ENCODE results near the gene CA5B.
"Not testable (repeated sequence)": the region's sequence is repeated elsewhere in the genome, so short reads cannot be mapped to it uniquely, and the experiment has no call there.

The CA5B gene

DNA sequence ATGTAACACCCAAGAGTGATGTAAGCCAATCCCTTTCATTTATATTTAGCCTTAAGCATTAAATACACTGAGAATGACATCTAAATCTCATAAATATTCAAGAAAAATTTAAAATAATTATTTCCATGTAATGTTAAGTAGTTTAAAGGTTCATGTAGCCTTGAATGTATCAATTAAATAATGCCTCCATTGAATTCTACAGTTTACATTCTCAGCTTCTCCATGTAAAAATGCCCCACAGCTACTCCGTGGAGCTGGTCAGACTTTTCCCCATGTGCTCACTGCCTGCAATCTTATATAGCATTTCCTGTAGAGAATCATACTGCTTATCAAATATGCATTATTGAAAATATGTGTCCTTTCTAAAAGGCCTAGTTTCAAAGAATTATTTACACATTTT lies 91.1 kb downstream of the CA5B start:
- no peak overlapping the region for H3K4me3 ChIP-seq (ENCODE audit: low read depth, low read length)
- TF ChIP-seq, protein P1, sequence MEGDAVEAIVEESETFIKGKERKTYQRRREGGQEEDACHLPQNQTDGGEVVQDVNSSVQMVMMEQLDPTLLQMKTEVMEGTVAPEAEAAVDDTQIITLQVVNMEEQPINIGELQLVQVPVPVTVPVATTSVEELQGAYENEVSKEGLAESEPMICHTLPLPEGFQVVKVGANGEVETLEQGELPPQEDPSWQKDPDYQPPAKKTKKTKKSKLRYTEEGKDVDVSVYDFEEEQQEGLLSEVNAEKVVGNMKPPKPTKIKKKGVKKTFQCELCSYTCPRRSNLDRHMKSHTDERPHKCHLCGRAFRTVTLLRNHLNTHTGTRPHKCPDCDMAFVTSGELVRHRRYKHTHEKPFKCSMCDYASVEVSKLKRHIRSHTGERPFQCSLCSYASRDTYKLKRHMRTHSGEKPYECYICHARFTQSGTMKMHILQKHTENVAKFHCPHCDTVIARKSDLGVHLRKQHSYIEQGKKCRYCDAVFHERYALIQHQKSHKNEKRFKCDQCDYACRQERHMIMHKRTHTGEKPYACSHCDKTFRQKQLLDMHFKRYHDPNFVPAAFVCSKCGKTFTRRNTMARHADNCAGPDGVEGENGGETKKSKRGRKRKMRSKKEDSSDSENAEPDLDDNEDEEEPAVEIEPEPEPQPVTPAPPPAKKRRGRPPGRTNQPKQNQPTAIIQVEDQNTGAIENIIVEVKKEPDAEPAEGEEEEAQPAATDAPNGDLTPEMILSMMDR (IDR thresholded peaks at IDR 0.05; ENCODE audit: borderline replicate concordance, insufficient read depth, low read depth, low read length), result no peak

DNA sequence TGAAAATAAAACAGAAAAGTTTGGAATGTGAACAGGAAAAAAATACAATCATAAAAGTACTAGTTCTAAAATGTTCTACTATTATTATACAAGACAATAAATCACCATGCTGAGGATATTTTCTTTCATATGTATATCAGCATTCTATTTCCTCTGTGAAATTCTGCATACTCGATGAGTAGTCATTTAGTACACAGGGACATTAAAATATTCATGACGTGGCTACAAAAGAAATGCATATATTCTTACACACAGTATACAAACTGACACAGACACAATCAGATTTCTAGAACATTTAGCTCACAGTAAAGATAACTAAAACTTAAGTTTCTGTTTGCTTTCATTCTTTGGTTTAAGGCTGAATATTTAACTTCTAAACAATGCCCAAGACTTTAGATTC lies 93.3 kb downstream of the CA5B start:
- H3K4me3 ChIP-seq (ENCODE audit: low read depth, low read length), result not testable (repeated sequence)

GRCh38 chrX:15834053-15834452 lies 96.0 kb downstream of the CA5B start:
- TF ChIP-seq, protein P1 (IDR thresholded peaks at IDR 0.05; ENCODE audit: borderline replicate concordance, insufficient read depth, low read depth, low read length), result no peak
- no peak overlapping the region for H3K4me3 ChIP-seq (ENCODE audit: low read depth, low read length)

GRCh38 chrX:15834827-15835595 lies 96.9 kb downstream of the CA5B start:
- TF ChIP-seq, protein P1 (IDR thresholded peaks at IDR 0.05; ENCODE audit: borderline replicate concordance, insufficient read depth, low read depth, low read length), result no peak

More at GRCh38 chrX:15834827-15835595, 96.9 kb downstream of the CA5B start:
- no peak overlapping the region for H3K4me3 ChIP-seq (ENCODE audit: low read depth, low read length)
